Measurements from ENCODE around the gene PTPA.
"Not testable (repeated sequence)": the region's sequence is repeated elsewhere in the genome, so short reads cannot be mapped to it uniquely, and the experiment has no call there.

PTPA gene

DNA sequence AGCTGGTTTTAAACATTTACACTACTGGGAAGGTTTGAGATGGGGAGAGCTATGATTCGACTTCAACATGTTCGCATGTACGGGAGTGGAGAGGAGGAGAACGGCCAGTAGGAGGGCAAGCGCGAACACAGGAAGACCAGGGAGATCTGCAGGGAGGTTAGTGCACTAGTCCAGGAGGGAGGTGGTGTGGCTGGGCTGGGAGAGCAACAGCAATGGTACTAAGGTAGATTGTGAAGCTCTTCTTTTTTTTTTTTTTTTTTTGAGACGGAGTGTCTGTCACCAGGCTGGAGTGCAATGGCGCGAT, 50.3 kb downstream of the PTPA start:
- no peak for DNase-seq

DNA sequence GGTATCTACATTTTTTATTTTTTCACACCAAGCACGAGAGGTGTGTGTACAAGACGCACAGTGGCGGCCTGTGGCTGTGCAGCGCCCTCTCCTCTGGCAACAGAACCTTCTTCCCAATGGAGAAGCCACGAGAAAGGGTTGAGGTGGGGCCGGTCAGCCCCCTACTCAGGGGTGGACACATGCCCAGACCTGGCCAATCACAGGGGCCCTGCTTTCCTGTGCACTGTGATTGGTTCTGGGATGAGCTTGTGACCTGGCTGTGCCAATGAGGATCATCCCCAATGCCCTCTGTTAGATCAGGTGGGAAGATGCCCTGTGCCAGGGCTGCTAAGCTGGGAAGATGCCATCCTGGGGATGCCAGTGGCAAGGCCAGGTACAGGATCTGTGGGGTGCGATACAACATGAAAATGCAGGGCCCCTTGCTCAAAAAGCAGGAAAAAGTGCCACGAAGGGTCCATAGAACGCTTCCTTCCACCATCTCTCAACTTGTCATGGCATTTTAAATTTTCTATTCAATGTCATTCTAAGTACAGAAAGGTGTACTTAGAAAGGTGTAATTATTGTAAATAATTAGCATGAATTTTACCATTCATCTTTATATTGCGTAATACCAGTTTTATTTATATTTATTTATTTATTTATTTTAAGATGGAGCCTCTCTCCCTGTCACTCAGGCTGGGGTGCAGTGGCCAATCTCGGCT, 51.4 kb downstream of the PTPA start:
- DNase-seq: no peak

DNA sequence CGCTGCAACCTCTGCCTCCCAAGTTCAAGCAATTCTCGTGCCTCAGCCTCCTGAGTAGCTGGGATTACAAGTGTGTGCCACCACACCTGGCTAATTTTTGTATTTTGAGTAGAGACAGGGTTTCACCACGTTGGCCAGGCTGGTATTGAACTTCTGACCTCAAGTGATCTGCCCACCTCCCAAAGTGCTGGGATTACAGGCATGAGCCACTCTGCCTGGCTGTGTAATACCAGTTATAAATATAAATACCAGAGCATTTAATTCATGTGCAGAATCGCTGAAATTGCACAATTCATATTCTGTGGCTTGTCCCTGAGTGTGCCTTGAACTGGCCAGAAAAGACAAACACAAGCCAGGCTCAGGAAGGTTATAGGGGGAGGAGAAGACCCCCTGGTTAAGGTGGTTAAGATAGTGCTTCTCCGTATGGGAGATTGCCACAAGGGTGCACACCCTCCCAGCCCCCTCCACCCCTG, 52.0 kb downstream of the PTPA start:
- not testable (repeated sequence) for DNase-seq

DNA sequence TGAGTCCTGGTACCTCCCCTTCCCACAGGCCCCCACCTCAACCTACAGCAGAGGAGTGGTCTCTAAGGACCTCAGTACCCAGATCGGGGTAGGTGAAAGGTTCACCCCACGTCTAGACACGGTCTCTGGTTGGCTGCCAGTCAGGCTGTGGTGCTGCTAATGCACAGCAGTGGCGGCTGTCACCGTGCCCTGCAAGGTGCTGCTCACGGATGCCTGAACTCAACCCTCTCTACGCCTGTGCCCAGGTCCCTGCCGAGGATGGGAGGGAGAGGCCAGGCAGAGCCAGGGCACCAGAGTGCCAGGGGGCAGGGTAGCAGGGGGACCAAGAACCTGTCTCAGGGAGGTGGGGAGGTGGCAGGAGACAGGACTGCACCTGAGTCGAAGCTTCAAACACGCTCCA, 52.5 kb downstream of the PTPA start:
- no peak for DNase-seq

DNA sequence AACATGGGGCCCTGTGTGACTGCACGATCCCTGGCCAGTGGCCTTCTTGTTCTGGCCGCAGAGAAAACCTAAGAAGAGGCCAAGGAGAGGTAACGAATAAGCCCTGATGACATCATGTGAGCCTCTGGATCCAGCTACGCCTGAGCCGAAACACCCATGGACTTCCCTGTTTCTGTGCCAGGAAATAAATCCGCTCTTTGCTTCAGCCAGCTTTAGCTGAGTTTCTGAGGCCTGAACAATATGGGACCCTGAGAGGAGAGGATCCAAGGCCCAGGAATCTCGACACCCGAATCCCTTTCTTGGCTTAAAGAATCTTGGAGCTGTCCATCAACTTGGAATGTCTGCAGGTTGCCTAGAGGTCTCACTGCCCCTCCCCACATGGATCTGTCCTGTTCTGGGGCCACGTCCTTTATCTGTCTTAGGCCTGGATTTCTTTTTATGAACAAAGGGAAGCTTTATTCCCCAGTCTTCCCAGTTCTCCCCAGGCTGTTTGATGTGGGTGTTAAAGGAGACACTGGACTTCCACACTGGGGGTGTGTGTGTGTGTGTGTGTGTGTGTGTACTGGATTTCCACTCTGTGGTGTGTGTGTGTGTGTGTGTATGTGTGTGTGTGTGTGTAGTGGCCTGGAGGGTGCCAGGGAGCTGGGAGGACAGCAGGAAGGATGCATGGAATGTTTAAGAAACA, 53.2 kb downstream of the PTPA start:
- no peak for DNase-seq

DNA sequence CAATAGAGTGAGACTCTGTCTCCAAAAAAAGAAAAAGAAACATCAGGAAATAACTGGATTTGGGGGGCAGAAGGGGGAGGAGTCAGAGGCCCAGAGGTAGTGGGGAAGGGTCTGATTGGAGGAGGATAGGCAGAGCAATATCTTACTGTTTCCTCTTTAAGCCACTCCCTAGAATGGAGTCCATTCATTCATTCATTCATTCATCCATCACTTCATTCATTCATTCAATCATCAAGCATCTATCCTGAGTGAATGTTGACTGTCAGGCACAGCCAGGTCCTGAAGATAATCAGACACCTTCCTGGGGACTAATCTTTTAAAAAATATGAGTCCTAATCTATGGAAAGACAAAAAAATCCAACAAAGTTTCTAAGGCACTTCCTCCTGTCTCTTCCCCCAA, 54.0 kb downstream of the PTPA start:
- DNase-seq: no peak

DNA sequence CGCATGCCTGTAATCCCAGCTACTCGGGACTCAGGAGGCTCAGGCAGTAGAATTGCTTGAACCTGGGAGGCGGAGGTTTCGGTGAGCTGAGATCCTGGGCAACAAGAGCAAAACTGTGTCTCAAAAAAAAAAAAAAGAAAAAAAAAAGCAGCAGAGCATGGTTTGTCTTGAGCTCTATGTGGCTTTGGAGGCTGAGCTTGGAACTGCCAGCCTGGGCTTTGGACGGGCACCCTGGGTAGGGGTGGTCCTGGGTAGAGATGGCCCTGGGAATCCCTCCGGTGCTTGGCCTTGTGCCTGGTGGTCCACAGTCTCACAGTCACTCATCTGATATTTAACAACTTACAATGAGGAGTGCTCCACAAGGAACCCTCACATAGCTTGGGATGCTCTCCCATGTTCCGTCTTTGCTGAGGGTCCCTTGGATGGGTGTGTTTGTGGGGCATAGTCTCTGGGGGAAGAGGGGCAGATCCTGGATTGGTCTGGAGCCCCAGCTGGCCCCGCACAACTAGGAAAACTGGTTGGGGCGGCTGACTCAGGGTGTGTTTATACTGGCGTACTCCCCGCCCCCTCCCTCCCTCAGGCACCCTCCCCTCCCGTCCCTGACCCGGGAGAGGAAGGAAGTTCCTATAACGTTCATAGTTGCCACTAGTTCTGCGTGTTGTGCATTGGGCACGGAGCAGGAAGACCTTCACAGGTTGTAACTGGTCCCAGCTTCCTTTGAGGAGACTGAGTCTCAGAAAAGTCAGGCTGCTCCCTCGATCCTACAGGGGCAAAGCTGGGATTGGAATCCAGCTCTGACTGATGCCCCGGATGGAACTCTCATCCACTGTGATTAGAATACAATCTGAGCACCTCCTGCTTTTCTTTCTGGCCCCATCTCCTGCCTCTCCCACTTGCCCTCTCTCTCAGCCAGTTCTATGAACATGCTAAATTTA, 55.7 kb downstream of the PTPA start:
- DNase-seq: peak; percentile 6

DNA sequence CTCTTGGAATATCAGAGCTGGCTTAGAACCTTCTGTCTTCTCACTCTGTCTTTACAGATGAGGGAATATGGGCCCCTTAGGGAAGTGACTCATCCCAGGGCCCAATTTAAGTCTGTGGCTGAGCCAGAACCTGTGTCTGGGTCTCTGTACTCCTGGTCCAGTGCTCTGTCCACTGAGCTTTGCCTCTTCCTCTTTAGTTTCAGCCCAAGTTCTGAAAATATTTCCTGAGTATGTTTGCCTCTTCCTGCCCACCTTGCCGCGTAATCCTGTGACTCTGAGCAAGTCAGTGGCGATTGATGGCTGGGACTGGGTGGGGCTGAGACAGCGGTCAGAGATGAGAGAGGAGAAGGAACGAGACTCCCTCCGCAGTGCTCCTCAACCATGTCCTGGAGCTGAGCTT, 59.0 kb downstream of the PTPA start:
- no peak for DNase-seq

DNA sequence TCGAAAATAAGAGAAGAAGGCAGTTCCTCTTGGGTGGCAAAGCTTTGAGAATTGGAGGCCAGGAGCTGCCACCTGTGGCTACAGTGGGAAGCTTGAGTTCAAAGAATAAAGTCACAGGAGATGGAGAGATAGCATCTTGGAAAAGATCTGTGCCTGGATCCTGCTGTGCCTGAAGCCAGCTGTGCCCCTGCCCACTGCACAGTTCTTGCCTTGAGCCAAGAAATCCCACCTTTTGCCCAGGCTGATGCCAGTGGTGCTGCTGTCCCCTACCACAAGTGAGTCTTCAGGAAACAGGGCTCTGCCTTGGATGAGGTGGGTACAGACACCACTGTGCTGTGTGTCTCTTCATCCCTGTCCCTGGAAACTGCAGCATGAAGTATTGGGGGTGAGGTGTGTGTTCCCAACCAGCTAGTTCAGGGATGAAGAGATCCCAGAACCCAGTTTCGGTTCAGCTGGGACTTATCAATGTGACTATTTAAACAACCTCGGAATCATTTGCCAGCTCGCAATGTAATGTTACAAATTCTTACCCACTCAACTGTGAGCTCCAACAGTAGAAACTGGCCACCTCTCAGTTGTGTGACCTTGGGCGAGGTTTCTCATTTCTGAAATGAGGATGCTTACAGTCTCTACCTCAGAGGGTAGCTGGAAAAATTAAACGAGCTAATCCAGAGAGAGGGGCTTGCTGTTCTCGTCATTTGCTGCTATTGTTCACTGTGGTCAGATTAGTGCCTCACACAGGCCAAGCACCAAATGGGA, 61.0 kb downstream of the PTPA start:
- no peak for DNase-seq

DNA sequence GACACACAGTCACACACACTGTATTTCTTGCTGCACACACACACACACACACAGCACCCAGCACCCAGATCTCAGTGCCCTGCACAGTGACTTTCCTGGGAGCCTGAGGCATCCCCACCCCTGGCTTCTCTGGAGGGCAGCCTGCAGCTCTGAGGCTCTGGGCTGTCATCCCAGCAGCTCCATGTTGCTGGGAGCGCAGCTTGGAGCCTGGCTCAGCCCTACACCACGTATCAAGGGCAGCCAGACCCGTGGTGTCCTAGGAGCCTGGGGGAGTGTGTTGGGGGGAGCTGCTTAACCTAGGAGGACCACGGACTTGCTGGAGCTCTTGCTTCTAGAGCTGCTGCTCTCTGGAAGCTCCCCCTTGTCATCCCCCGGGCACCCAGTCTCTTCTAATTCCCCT, 61.6 kb downstream of the PTPA start:
- no peak for DNase-seq

DNA sequence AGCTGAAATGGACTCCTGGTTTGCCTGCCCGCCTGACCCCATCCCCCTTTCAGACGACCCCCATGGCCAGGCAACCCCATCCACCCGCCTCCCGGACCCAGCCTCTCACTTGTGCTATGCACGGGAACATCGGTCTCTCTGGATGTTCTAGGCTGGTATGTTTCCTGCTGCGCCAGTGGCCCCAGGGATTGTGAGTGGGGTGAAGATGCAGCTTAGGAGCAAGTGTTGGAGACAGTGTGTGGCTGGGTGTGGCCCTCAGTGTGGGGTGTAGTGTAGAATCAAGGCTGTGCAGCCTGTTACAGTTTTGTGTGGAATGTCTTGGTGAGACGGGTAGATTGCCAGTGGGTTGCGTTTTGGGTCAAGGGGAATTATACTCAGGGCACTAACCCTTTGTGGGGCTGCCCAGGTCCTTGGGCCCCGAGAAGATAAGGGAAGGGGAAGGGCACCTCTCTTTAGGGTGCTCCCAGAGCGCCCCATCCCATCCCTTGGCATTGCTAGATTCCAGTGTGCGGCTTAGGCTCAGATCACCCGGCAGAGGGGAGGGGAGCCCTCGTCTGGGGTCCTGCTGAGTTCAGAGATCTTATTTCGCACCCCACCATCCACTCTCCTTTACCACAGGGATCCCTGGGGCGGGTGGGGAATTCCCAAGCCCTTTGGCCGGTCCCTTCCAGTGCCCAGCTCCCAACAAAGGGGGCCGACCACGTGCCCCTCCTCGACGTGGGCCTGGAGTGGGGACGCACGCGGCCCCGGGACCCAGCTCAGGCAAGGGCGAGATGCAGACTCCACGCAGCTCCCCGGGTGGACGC, 62.3 kb downstream of the PTPA start:
- DNase-seq: no peak

DNA sequence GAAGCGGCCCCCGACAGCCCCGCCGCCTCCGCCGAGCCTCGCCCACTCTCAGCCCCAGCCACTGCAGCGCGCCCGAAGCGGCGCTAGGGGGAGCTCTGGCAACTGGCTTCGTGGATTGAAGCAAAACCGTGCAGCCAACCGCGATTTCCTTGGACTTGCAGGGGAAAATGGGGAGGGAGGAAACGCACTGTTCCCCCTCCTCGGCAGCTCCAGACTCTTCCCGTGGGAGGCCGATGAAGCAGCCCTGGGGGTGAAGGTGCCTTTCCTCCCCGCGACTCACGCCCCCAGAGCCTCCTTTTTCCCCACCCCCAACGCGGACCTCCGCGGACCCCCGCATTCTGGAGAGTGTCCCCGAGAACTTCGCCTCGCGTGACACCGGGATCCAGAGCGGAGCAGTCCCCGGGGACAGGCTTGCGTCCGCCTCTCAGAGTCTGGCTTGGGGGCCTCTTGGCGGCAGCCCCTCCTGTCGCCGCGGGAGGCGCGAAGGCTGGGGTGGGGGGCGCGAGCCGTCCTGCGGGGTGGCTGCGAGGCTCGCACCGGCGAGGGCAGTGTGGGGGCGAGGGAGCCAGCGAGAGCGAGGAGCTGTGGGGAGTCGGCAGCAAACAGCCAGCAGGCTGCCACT, 63.0 kb downstream of the PTPA start:
- peak; percentile 81 for DNase-seq

DNA sequence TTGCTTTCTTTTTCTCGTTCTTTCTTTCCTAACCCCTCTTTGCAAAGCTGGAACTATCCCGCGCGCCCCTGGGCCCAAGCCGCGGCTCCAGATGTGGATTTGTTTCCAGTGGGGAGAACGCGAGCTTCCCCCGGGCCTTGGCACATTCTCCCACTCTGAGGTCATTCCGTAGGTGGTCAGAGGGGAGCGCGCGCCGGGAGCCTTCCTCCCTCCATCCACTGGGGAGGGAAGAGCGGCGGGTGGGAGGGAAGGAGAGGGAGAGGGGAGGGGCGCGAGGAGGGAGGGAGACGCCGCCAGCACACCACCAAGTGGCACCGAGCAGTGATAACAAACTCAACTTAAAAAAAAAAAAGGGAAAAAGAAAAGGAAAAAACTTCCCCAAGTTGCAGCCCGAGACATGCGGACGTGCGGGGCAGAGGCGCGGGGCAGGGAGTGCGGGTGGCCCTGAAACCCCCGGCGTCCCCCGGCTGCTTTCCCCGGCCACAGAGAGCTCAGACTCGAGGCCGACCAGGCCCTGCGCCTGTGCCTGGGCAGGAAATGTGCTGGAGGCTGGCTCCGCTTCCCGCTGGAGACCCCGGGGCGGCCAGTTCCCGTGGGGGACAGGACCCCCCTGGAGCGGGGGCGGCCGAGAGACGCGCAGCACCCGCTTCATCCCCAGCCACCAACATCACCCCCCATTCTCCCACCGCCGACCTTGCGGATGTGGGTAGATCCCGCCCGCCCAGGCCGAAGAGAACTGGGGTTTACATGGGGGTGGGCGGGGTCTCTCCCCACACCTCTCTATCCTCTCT, 63.7 kb downstream of the PTPA start:
- DNase-seq: peak; percentile 32

DNA sequence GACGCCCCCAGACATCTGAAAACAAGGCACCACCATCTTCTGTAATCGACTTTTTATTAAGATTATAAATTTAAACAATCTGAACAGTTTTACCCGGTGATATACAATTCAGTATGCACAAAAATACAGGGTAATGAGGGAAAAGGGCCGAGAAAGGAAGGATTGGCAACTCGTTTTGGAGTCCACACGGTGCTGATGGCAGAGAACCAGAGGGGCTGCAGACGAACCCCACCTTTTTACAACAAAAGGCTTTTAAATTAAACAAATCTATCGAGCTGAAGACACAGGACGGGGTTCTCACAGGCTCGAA, 64.3 kb downstream of the PTPA start:
- no peak for DNase-seq

DNA sequence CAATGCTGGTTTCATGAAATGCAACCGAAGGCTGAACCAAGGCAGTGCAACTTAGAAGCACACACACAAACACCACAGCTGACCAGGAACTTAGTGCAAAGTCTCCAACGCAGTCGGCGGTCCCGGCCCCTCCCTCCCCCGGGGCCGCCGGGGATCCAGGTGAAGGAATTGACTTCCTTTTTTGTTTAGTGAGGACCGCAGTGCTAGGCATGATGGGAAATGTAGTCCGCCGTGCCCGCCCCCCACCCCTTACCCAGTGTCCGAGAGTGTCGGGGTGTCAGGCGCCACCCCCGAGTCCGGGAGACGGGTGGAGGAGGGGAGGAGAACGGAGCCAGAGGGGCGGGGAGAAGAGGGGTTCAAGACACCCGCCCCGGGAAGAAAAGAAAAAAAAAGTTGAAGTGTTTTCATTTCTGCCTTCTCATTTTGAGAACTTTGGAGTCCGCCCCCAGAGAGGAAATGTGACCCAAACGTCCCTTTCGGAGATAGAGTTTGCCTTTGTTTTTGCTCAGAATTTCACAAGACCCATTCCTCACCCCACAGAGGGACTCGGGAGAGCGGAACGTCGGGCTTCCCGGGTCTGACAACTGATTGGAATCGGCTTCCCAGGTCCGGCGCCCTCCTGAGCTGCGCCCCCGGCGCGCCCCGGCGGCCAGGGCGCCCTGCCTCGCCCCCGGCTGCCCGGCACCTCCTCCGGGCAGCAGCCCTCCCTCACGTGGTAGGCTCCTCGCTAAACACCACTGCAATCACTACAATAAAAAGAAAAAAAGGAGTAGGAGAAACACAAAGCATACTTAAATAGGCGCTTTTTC, 64.8 kb downstream of the PTPA start:
- peak; percentile 57 for DNase-seq

DNA sequence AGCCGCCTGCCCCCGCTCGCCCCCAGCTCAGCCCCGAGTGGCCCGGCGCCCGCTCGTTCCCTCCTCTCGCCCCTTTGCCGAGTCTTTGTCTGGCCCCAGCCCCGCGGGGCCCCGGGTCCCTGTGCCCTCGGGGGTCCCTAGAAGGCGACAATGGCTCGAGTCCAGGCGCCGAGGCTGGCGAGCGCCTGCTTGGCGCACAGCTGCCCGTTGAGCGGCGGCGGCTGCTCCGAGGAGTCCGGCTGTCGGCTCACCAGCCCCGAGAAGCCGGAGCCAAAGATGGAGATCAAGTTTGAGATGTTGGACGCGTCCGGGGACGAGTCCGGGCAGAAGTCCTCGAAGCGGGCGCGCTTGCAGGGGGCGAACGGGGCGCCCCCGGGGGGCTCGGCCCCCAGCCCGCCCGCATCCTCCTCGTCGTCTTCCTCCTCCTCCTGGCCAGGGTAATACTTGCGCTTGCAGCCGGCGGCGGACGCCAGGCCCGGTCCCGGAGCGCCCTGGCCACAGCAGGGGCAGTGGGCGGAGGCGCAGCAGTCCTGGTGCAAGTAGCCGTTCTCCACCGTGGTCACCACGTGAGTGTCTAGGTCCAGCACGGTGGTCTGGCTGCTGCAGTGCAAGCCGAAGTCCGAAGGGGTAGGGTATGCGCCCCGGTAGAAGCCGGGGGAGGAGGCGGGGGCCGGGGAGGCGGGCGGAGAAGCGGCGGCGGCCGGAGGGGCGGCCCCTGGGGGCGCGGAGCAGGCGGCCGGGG, 65.7 kb downstream of the PTPA start:
- peak; percentile 6 for DNase-seq

DNA sequence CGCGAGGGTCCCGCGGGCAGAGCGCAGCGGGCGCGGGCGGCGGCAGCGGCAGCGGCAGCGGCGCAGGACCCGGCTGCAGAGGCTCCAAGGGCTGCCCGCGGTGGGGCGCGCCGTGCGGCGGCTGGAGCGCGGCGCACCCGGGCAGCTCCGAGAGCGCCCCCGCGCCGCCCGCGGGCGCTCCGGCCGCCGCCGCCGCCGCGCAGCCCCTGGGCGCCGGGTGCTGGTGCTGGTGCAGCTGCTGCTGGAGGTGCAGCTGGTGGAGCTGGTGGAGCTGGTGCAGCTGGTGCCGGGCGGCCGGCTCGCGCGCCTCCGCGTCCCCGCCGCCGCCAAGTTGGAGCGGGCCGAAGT, 66.2 kb downstream of the PTPA start:
- DNase-seq: no peak

DNA sequence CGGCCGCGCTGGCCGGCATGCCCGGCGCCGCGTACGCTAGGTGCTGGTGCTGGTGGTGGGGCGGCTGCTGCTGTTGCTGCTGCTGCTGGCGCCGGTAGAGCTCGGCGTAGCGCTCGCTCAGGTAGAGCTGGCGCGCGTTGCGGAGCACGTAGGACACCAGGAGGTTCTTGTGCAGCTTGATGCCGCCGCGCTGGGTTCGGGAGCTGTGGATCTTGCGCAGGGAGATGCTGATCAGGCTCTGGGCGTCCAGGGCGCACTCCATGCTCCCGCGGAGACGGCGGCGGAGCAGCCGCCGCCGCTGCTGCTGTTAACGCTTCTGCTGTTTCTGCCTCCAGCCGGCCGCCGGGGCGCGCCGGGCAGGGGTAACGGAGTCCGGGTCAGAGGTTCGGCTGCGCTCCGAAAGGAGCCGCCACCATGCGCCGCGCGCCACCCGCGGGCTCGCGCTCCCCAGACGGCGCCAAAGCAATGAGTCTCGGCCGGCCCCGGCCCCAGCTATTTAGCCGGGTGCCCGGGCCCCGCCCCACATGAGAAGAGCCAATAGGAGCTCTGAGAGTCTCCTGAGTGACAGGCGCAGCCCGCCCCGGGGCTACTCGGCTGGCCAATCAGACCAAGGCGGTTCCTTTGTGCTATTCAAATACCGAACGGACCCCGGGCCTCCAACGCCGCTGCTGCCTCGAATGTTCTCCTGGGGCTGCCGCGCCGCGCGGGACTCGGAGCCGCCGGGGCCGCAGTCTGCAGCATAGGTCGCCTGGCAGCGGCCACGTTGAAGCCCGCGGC, 66.8 kb downstream of the PTPA start, which contains the start of gene IER5L:
IER5L (minus strand) TSS at position 471 of the 777 bp plus-strand sequence; CDS start at position 262, 209 bp downstream.
- peak; percentile 94 for DNase-seq
